NT2/D1 (cell line): ENCODE measurements around the gene UBAC2.
"Not testable (repeated sequence)": the region's sequence is repeated elsewhere in the genome, so short reads cannot be mapped to it uniquely, and the experiment has no call there.

Source experiments
- DNase-seq: peaks from one replicate; pipeline ENCODE4 v3.0.0-alpha.2; 2011; ENCODE audit warnings: low read depth, low spot score
- H3K27me3 ChIP-seq: 2 replicates; pipeline ENCODE4 v1.6.0; 2011; ENCODE audit warnings: mild to moderate bottlenecking; ENCODE audit not compliant: insufficient read length, insufficient read depth
- H3K36me3 ChIP-seq: 2 replicates; pipeline ENCODE4 v1.6.1; 2011; ENCODE audit warnings: mild to moderate bottlenecking, low read length, mixed read lengths; ENCODE audit not compliant: insufficient read depth, insufficient read length
- H3K4me1 ChIP-seq: 2 replicates; pipeline ENCODE4 v1.5.1; 2011; ENCODE audit not compliant: insufficient read depth, insufficient read length
- H3K4me3 ChIP-seq: 2 replicates; pipeline ENCODE4 v1.5.1; 2011; ENCODE audit warnings: low read depth; ENCODE audit not compliant: insufficient read length
- H3K9ac ChIP-seq: 2 replicates; pipeline ENCODE4 v1.6.0; 2011; ENCODE audit warnings: low read depth; ENCODE audit not compliant: insufficient read length
- H3K9me3 ChIP-seq: 2 replicates; pipeline ENCODE4 v1.5.1; 2011; ENCODE audit warnings: mild to moderate bottlenecking, low read length; ENCODE audit not compliant: insufficient read depth
- SUZ12 ChIP-seq: IDR thresholded peaks from 2 replicates; pipeline ENCODE4 v1.6.1; 2011; ENCODE audit not compliant: insufficient read length, insufficient read depth; ENCODE audit errors: extremely low read depth
- YY1 ChIP-seq: IDR thresholded peaks from 2 replicates; pipeline ENCODE4 v1.6.1; 2011; ENCODE audit not compliant: insufficient read length, insufficient read depth
- ZNF274 ChIP-seq: IDR thresholded peaks from 2 replicates; pipeline ENCODE4 v1.6.1; 2011; ENCODE audit warnings: mild to moderate bottlenecking, low read depth, low read length

Gene UBAC2

DNA sequence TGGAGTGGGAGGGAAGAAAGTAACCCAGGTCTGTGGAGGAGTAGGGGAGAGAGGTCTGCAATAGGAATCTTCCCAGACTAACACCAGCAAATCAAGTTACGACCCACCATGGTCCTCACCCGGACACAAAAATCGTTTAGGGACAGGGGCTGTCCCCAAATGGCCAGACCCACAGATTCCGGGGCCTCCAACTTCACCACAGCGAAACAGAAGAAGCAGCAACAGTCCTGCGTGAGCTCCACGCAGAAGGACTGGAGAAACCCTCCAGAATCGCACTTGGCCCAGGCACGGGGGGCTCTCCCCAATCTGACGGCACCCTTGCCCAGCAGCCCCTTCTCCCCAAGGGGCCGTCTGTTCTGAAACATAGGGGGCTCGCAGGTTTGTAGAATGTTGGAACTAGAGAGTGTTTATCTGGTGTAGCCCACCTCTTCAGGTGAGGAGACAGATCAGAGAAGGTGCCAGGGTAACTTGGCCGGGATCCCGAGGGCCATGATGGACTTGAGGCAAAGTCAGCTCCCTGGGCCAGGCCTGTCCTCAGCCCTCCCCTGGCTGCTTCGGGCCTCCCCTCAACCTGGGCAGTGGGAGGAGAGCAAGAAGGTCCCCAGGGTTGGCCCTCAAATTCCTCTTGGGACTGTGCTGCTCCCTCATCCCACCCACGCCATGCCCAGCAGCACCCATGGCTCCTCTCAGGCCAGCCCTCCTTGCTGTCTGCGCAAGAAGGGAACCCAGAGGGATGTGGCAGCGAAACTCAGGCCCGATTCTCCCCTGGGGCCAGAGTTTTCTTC, 189.1 kb downstream of the UBAC2 start:
- no peaks in the 10 kb centered on the region for H3K27me3 ChIP-seq
- no peak overlapping the region for H3K4me3 ChIP-seq
- no peaks in the 10 kb centered on the region for H3K4me1 ChIP-seq
- H3K9me3 ChIP-seq = no peaks in the 10 kb centered on the region
- no peak for DNase-seq
- no peak overlapping the region for H3K9ac ChIP-seq
- peaks cover 15% of the 10 kb centered on the region for H3K36me3 ChIP-seq
- TF ChIP-seq SUZ12 (no peak), ZNF274 (no peak), YY1 (no peak)

DNA sequence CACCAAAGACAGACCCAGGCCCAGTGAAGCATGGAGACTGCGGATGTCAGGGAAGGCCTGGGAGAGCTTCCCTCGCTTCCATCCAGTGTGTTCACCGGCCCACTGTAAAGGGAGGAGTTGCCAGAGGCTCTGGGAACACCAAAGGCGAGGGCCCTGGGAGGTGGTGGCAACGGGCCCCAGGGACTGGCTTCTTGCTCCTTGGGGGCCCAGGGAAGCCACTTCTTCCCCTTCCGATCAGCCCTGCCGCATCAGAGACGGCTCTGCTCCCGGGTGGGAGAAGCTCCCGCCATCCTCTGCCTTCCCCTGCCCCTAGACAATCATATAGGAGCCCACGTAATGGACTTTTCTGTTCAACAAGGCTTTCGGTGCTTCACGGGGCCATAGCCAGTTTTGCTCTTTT, 189.9 kb downstream of the UBAC2 start:
- TF ChIP-seq YY1 (no peak), SUZ12 (no peak), ZNF274 (no peak)
- H3K4me1 ChIP-seq = no peaks in the 10 kb centered on the region
- no peaks in the 10 kb centered on the region for H3K9me3 ChIP-seq
- no peak overlapping the region for H3K9ac ChIP-seq
- peaks cover 13% of the 10 kb centered on the region for H3K36me3 ChIP-seq
- H3K4me3 ChIP-seq = no peak overlapping the region
- H3K27me3 ChIP-seq = no peaks in the 10 kb centered on the region
- DNase-seq = no peak

DNA sequence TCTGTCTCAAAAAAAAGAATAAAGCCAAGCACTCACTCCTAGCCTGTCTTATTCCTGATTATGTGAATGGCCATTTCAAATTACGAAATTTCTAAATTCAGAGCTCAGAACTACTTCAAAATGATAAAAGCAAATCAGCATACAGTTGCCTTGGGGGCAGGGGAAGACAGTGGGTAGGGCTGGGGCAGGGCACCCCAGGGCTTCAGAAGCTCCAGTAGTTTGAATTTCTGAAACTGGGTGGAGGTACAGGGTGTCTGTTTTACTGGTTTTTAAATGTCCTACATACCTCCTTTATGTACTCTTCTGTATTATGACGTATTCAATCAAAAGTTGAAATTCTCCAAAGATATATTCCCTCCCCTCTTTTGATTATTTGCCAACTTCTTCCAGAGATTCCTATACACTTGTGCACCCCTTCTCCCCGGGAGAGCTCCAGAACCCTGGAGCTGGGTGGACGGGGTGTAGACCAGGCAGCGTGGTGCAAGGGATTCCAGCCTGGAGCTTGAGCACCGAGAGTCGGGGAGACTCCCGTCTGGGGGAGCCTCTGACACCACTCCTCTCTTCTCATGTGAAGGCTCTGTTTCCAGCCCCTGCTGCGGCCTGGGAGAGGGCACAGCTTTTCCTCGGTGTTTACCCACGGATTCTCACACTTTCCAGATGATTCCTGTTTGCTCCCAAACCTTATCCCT, 191.3 kb downstream of the UBAC2 start:
- TF ChIP-seq ZNF274 (no peak), YY1 (no peak), SUZ12 (no peak)
- Histone ChIP-seq H3K4me3 (no peak overlapping the region), H3K27me3 (no peaks in the 10 kb centered on the region), H3K4me1 (no peaks in the 10 kb centered on the region), H3K36me3 (peaks cover 6% of the 10 kb centered on the region), H3K9ac (no peak overlapping the region), H3K9me3 (no peaks in the 10 kb centered on the region)
- DNase-seq = no peak

DNA sequence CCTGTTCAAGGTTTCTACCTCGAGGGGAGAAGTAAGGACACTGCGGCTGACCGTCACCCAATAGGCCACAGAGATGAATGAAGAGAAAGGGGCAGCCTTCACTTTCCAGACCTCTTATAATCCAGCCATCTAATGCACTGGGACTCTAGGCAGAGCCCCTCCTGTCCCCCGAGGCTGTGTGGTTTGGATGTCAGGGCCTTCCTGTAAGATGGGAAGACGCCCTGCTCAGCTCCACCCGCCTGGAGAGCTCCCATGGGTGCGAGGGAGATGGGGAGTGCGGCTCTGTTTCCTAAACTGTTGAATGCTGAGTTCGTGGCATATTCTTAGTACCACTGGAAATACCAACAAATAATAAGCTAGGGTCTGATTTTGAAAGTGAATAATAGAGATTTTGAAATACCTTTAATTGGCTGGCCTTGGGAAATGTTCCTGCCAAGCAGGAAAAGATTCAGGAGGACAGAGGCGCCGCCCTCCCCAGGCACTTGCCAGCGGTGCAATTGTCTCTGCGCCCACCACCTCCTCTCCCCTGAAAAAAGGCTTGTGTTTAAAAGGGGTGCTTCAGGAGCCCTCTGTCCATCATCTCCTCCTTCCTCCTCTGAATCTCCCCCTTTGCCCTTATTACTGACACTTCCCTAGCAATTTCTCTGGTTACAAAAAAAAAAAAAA, 191.9 kb downstream of the UBAC2 start:
- TF ChIP-seq SUZ12 = no peak
- no peak for TF ChIP-seq ZNF274
- TF ChIP-seq YY1 = no peak

DNA sequence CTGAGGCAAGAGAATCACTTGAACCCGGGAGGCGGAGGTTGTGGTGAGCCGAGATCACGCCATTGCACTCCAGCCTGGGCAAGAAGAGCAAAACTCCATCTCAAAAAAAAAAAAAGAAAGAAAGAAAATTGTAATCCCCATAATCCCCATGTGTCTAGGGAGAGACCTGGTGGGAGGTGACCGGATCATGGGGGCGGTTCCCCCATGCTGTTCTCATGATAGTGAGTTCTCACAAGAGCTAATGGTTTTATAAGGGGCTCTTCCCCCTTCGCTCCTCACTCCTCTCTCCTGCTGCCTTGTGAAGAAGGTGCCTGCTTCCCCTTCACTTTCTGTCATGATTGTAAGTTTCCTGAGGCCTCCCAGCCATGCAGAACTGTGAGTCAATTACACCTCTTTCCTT, 192.7 kb downstream of the UBAC2 start:
- H3K4me1 ChIP-seq, H3K4me3 ChIP-seq, H3K9ac ChIP-seq, H3K36me3 ChIP-seq, DNase-seq, H3K27me3 ChIP-seq, H3K9me3 ChIP-seq: not testable (repeated sequence)

More for the DNA sequence above, 191.9 kb downstream of the UBAC2 start:
- H3K9me3 ChIP-seq = no peaks in the 10 kb centered on the region
- no peak overlapping the region for H3K4me3 ChIP-seq
- no peaks in the 10 kb centered on the region for H3K36me3 ChIP-seq
- no peaks in the 10 kb centered on the region for H3K4me1 ChIP-seq
- H3K9ac ChIP-seq = no peak overlapping the region
- no peaks in the 10 kb centered on the region for H3K27me3 ChIP-seq
- DNase-seq = no peak

DNA sequence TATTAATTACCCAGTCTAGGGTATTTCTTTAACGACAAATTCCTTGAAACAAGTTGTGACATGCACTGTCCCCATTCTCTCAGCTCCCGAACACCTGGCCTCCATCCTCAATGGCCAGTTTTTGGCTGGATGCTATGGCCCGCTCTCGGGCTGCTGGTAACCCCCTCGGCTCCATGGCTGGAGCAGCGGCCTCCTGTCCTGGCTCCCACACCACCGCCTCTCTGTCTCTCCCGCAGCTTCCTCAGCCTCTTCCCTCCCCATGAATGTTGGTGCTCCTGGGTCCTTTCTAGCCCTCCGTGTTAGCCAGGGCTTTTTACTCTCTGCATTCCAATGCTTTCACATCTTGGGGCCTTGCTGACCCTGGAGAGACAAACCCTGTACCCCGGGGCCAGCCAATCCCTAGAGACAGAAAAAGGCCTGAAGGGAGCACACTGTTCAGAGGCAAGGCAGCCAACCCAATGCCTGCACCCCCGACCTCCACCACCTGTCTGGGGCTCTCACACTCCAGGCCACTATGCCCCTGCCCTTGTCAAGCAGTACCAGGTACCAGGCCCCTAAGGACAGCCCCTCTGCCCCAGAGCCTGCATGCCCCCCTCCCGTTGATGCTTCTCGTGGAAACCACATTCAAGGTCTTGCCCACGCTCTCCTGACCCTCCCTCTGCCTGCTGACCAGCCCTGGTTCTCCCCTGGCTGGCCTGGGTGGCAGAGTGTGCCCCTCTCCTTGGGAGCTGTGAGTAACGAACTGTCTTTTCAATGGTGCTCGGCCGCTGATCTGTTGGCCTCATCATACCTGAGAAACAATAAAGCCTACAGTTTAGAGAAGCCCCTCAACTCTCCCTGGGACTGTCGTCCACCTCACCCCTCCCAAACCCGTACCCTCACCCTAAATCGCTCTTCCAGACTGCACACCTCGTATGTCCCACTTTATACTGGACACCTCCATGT, 193.4 kb downstream of the UBAC2 start:
- no peaks in the 10 kb centered on the region for H3K9me3 ChIP-seq
- H3K27me3 ChIP-seq = no peaks in the 10 kb centered on the region
- H3K4me1 ChIP-seq = no peaks in the 10 kb centered on the region
- DNase-seq = no peak
- TF ChIP-seq ZNF274 (no peak), YY1 (no peak), SUZ12 (no peak)
- no peak overlapping the region for H3K9ac ChIP-seq
- H3K36me3 ChIP-seq = no peaks in the 10 kb centered on the region
- H3K4me3 ChIP-seq = no peak overlapping the region

DNA sequence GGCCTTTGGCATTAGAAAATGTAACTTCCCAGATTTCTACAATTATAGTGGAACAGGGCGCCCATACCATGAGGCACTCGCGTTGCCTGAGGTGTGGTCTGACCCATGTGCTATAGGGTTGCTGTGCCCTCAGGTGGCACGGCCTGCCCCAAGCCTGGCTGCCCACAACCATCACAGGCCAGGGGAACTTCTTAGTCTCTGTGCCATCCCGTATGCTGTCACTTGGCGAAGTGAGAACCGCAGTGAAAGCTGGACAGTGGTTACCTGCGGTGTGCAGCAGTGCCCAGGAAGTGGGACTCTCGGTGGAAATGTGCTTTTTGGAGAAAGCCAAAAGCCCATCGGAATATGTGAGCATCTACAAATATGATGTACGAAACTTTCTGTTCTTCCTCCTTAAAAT, 194.8 kb downstream of the UBAC2 start:
- Histone ChIP-seq H3K9ac (no peak overlapping the region), H3K4me3 (no peak overlapping the region)

More for the DNA sequence above, 194.8 kb downstream of the UBAC2 start:
- no peaks in the 10 kb centered on the region for H3K27me3 ChIP-seq
- no peak for DNase-seq
- TF ChIP-seq SUZ12 = no peak
- TF ChIP-seq YY1 = no peak
- TF ChIP-seq ZNF274 = no peak
- no peaks in the 10 kb centered on the region for H3K36me3 ChIP-seq
- no peaks in the 10 kb centered on the region for H3K9me3 ChIP-seq
- H3K4me1 ChIP-seq = no peaks in the 10 kb centered on the region
